AG04449 (cell line): ENCODE results near the gene NEDD8.
"Not testable (repeated sequence)": the region's sequence is repeated elsewhere in the genome, so short reads cannot be mapped to it uniquely, and the experiment has no call there.

Experiments used
- CTCF ChIA-PET: fragments of 350-600 bp; formaldehyde crosslinking; extraction: SDS; loops from one replicate; lab custom pipeline; 2021; ENCODE audit warnings: antibody characterized with exemption; lab: Yijun Ruan, JAX
- POLR2A ChIA-PET: fragments of 400-600, 350-600 bp; formaldehyde crosslinking; extraction: SDS; loops from one replicate; lab custom pipeline; 2020; ENCODE audit warnings: antibody characterized with exemption, inconsistent platforms; lab: Yijun Ruan, JAX
- DNase-seq: peaks from one replicate; pipeline ENCODE4 v3.0.0-alpha.2; 2010; ENCODE audit warnings: low read depth, low spot score
- H3K4me3 ChIP-seq: 2 replicates; pipeline ENCODE4 v1.5.1; 2011; ENCODE audit warnings: low read depth, mild to moderate bottlenecking, control low read depth, low read length
- CTCF ChIP-seq: IDR thresholded peaks from one replicate; pipeline ENCODE4 v1.5.1; 2011; ENCODE audit warnings: mild to moderate bottlenecking, moderate library complexity, low read length, control low read depth, inconsistent platforms; ENCODE audit not compliant: insufficient read depth; ENCODE audit errors: missing control alignments

The NEDD8 gene

GRCh38 chr14:24249230-24250021 is 17.3 kb upstream of the NEDD8 start:
- DNase-seq, result no peak
- CTCF ChIA-PET, result interaction anchor here (1.9 to 15.9 kb wide), 3 partner anchors 21 to 59 kb away, joined by 6 to 315 read pairs (median 12); partner anchors contain the start of genes CIDEB, DHRS1, NOP9 and RABGGTA
- POLR2A ChIA-PET, result no interaction called here
- no peak overlapping the region for H3K4me3 ChIP-seq
- TF ChIP-seq CTCF, result no peak

GRCh38 chr14:24247422-24247821 is 15.3 kb upstream of the NEDD8 start:
- TF ChIP-seq CTCF, result no peak
- no peak for DNase-seq
- ChIA-PET CTCF (interaction anchor here (0.9 to 15.9 kb wide), 5 partner anchors 11 to 61 kb away, joined by 3 to 315 read pairs (median 118); partner anchors contain the start of genes CIDEB, DHRS1, GMPR2 and LTB4R), POLR2A (interaction anchor here (1.0 kb wide), 1 partner anchor 9 kb away, joined by 3 read pairs; no protein-coding TSS in a partner anchor)
- H3K4me3 ChIP-seq, result no peak overlapping the region

GRCh38 chr14:24246765-24247212 is 14.6 kb upstream of the NEDD8 start:
- ChIA-PET CTCF (interaction anchor here (0.9 to 15.9 kb wide), 5 partner anchors 12 to 62 kb away, joined by 3 to 315 read pairs (median 118); partner anchors contain the start of genes CIDEB, DHRS1, GMPR2 and LTB4R), POLR2A (interaction anchor here (1.0 kb wide), 1 partner anchor 9 kb away, joined by 3 read pairs; no protein-coding TSS in a partner anchor)
- no peak for TF ChIP-seq CTCF
- no peak overlapping the region for H3K4me3 ChIP-seq
- no peak for DNase-seq

- CTCF ChIA-PET, result interaction anchor here (9.2 to 15.9 kb wide), 3 partner anchors 13 to 63 kb away, joined by 118 to 315 read pairs (median 155); partner anchors contain the start of genes CIDEB, DHRS1, LTB4R and LTB4R2
- POLR2A ChIA-PET, result not testable (repeated sequence)
Measured at GRCh38 chr14:24245350-24245749, 13.2 kb upstream of the NEDD8 start.

GRCh38 chr14:24243336-24243836 is 11.2 kb upstream of the NEDD8 start:
- ChIA-PET POLR2A (interaction anchor here (0.6 to 2.6 kb wide), 10 partner anchors 8 to 1304 kb away, joined by 3 to 27 read pairs (median 9); partner anchors contain the start of genes CHMP4A, CIDEB, DHRS1 and IPO4), CTCF (interaction anchor here (0.6 to 15.9 kb wide), 30 partner anchors 10 to 189 kb away, joined by 3 to 315 read pairs (median 6); partner anchors contain the start of genes CHMP4A, CIDEB, DHRS1 and GMPR2)
- H3K4me3 ChIP-seq, result peak overlapping the region; percentile 91
- DNase-seq, result no peak
- TF ChIP-seq CTCF, result no peak

More at GRCh38 chr14:24245350-24245749, 13.2 kb upstream of the NEDD8 start:
- DNase-seq, H3K4me3 ChIP-seq: not testable (repeated sequence)

GRCh38 chr14:24241829-24242443 is 9.8 kb upstream of the NEDD8 start:
- H3K4me3 ChIP-seq, result peak overlapping the region; percentile 91
- ChIA-PET CTCF (interaction anchor here (1.0 to 15.9 kb wide), 23 partner anchors 9 to 194 kb away, joined by 4 to 315 read pairs (median 7); partner anchors contain the start of genes CHMP4A, CIDEB, DHRS1 and GMPR2), POLR2A (interaction anchor here (0.7 to 2.6 kb wide), 23 partner anchors 9 to 200 kb away, joined by 3 to 27 read pairs (median 6); partner anchors contain the start of genes CHMP4A, CIDEB, DCAF11 and DHRS1)
- DNase-seq, result no peak
- TF ChIP-seq CTCF, result peak; percentile 65
